ENCODE data around the gene RAB6B. TPM values are rescaled to one million over a fixed set of nuclear protein-coding genes. Genes with fewer than 3 reads are reported as not detected.

The RAB6B gene
- total RNA-seq, 2 donors from 2014 or later = 2.2 to 3.0 TPM

DNA sequence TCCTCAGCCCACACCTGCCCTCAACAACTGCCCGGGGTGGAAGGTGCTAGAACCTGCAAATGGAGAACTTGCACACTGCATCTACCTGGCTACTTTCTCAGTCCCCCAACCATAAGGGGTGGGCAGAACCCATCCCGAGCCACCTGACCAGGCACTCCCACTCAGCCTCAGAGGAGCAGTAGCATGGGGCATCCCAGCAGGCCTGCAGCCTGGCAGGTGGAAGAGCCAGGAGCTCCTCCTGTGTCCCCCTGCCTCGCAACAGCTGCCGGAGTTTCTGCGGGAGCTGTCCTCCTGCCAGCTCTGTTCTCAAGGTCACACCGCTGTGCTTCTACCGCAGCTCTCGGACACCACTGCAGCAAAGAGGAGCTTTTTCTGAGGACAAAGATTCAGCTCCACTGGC is 27.5 kb downstream of the RAB6B start:
- H3K9ac ChIP-seq (ENCODE audit: extremely low read depth, low read length, poor library complexity, severe bottlenecking) = no peak overlapping the region
- no peaks in the 10 kb centered on the region for H3K4me1 Mint-ChIP-seq
- no peak overlapping the region for H3K27ac ChIP-seq (ENCODE audit: low read depth, low read length)
- H3K36me3 ChIP-seq (ENCODE audit: control insufficient read depth, insufficient read depth, low read length) = no peaks in the 10 kb centered on the region
- TF ChIP-seq, protein P1, sequence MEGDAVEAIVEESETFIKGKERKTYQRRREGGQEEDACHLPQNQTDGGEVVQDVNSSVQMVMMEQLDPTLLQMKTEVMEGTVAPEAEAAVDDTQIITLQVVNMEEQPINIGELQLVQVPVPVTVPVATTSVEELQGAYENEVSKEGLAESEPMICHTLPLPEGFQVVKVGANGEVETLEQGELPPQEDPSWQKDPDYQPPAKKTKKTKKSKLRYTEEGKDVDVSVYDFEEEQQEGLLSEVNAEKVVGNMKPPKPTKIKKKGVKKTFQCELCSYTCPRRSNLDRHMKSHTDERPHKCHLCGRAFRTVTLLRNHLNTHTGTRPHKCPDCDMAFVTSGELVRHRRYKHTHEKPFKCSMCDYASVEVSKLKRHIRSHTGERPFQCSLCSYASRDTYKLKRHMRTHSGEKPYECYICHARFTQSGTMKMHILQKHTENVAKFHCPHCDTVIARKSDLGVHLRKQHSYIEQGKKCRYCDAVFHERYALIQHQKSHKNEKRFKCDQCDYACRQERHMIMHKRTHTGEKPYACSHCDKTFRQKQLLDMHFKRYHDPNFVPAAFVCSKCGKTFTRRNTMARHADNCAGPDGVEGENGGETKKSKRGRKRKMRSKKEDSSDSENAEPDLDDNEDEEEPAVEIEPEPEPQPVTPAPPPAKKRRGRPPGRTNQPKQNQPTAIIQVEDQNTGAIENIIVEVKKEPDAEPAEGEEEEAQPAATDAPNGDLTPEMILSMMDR (conservative IDR thresholded peaks at IDR 0.05) = no peak
- WGBS, 2 experiments (ENCODE audit: insufficient coverage in 1 of 2, insufficient read length in 1 of 2) = 74 to 79% methylated on average over 6 to 8 of the region's 8 CpGs
- H3K27me3 ChIP-seq (ENCODE audit: control insufficient read depth, insufficient read depth, low read length, poor library complexity, severe bottlenecking) = no peaks in the 10 kb centered on the region
- no peaks in the 10 kb centered on the region for H3K27me3 Mint-ChIP-seq (ENCODE audit: insufficient read depth)
- H3K9me3 ChIP-seq (ENCODE audit: control insufficient read depth, low read length) = no peaks in the 10 kb centered on the region
- no peaks in the 10 kb centered on the region for H3K4me1 ChIP-seq (ENCODE audit: control insufficient read depth, insufficient read depth, low read length)
- H3K27ac Mint-ChIP-seq = no peak overlapping the region
- no peak overlapping the region for H3K4me3 ChIP-seq (ENCODE audit: low read length)
- no peaks in the 10 kb centered on the region for H3K36me3 Mint-ChIP-seq (ENCODE audit: low read depth)
- H3K4me3 Mint-ChIP-seq = no peak overlapping the region
- no peaks in the 10 kb centered on the region for H3K9me3 Mint-ChIP-seq
- DNase-seq = no peak

- DNase-seq = no peak
- WGBS, 2 experiments (ENCODE audit: insufficient coverage in 1 of 2, insufficient read length in 1 of 2) = 91 to 94% methylated on average over 3 of the region's 3 CpGs
- no peaks in the 10 kb centered on the region for H3K36me3 Mint-ChIP-seq (ENCODE audit: low read depth)
- Histone ChIP-seq H3K27me3 (ENCODE audit: control insufficient read depth, insufficient read depth, low read length, poor library complexity, severe bottlenecking) (no peaks in the 10 kb centered on the region), H3K36me3 (ENCODE audit: control insufficient read depth, insufficient read depth, low read length) (no peaks in the 10 kb centered on the region), H3K4me1 (ENCODE audit: control insufficient read depth, insufficient read depth, low read length) (no peaks in the 10 kb centered on the region), H3K9me3 (ENCODE audit: control insufficient read depth, low read length) (no peaks in the 10 kb centered on the region), H3K4me3 (ENCODE audit: low read length) (no peak overlapping the region), H3K9ac (ENCODE audit: extremely low read depth, low read length, poor library complexity, severe bottlenecking) (no peak overlapping the region), H3K27ac (ENCODE audit: low read depth, low read length) (no peak overlapping the region)
- H3K27me3 Mint-ChIP-seq (ENCODE audit: insufficient read depth) = no peaks in the 10 kb centered on the region
- TF ChIP-seq, protein P1 (conservative IDR thresholded peaks at IDR 0.05) = no peak
- H3K4me3 Mint-ChIP-seq = no peak overlapping the region
- H3K27ac Mint-ChIP-seq = no peak overlapping the region
- H3K9me3 Mint-ChIP-seq = no peaks in the 10 kb centered on the region
- no peaks in the 10 kb centered on the region for H3K4me1 Mint-ChIP-seq
Observed at GRCh38 chr3:133866141-133866540, 29.5 kb downstream of the RAB6B start.

- no peak for DNase-seq
- 87 to 89% methylated on average over 4 to 5 of the region's 5 CpGs for WGBS, 2 experiments (ENCODE audit: insufficient coverage in 1 of 2, insufficient read length in 1 of 2)
Observed at GRCh38 chr3:133865136-133865855, 30.4 kb downstream of the RAB6B start.

More at GRCh38 chr3:133865136-133865855, 30.4 kb downstream of the RAB6B start:
- H3K27ac Mint-ChIP-seq = no peak overlapping the region
- no peaks in the 10 kb centered on the region for H3K4me1 ChIP-seq (ENCODE audit: control insufficient read depth, insufficient read depth, low read length)
- H3K4me3 ChIP-seq (ENCODE audit: low read length) = no peak overlapping the region
- H3K36me3 ChIP-seq (ENCODE audit: control insufficient read depth, insufficient read depth, low read length) = no peaks in the 10 kb centered on the region
- H3K9me3 Mint-ChIP-seq = no peaks in the 10 kb centered on the region
- H3K4me3 Mint-ChIP-seq = no peak overlapping the region
- no peak overlapping the region for H3K9ac ChIP-seq (ENCODE audit: extremely low read depth, low read length, poor library complexity, severe bottlenecking)
- H3K36me3 Mint-ChIP-seq (ENCODE audit: low read depth) = no peaks in the 10 kb centered on the region
- TF ChIP-seq, protein P1 (conservative IDR thresholded peaks at IDR 0.05) = peak; percentile 54
- H3K27me3 ChIP-seq (ENCODE audit: control insufficient read depth, insufficient read depth, low read length, poor library complexity, severe bottlenecking) = no peaks in the 10 kb centered on the region
- no peaks in the 10 kb centered on the region for H3K9me3 ChIP-seq (ENCODE audit: control insufficient read depth, low read length)
- no peaks in the 10 kb centered on the region for H3K27me3 Mint-ChIP-seq (ENCODE audit: insufficient read depth)
- H3K27ac ChIP-seq (ENCODE audit: low read depth, low read length) = no peak overlapping the region
- no peaks in the 10 kb centered on the region for H3K4me1 Mint-ChIP-seq

All from endodermal cell (in vitro differentiated cells).